ENCODE measurements around the gene GNE. TPM values are rescaled to one million over a fixed set of nuclear protein-coding genes. Genes with fewer than 3 reads are reported as not detected.

The GNE gene
- polyA plus RNA-seq, 1 donor (not counting 4 experiments of a cell fraction or from before 2014, with no cell fraction given): 10.1 TPM

DNA sequence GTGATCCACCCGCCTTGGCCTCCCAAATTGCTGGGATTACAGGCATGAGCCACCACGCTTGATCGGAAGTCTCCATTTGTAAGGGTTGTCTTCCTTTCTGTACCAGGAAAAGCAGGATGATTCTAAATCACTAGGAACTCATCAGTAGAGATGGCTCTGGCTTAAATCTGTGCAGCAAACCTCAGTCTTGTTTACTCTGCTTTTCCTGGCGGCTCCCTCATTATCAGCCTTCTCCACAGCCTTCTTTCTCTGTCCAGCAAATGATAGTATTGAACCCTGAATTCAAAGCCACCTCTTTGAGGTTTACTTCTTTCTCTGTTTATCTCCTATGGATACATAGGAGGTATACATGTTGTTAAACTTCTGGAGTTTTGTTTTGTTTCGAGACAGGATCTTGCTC lies 43.0 kb upstream of the GNE start:
- Histone ChIP-seq H3K36me3 (ENCODE audit: control insufficient read depth in 2 of 2, extremely low read depth in 1 of 2, insufficient read depth in 2 of 2, low read length in 2 of 2) (no peaks in the 10 kb centered on the region), H4K20me1 (ENCODE audit: control insufficient read depth, extremely low read depth, insufficient read depth, low read length) (no peaks in the 10 kb centered on the region), H3K9me3 (ENCODE audit: control insufficient read depth, low read depth, low read length) (no peaks in the 10 kb centered on the region), H2AFZ (ENCODE audit: control insufficient read depth, low read length) (no peak overlapping the region), H3K27ac (ENCODE audit: control insufficient read depth, insufficient read depth, low read length) (no peak overlapping the region), H3K4me2 (ENCODE audit: control insufficient read depth, extremely low read depth, insufficient read depth, low read depth, low read length) (no peak overlapping the region), H3K79me2 (ENCODE audit: control insufficient read depth, insufficient read depth, low read length) (no peaks in the 10 kb centered on the region), H3K27me3 (ENCODE audit: control insufficient read depth, extremely low read depth, insufficient read depth, low read length) (no peaks in the 10 kb centered on the region), H3K9ac (ENCODE audit: control insufficient read depth, extremely low read depth, insufficient read depth, low read length) (no peak overlapping the region), H3K4me3 (ENCODE audit: control insufficient read depth in 2 of 3, extremely low read depth in 1 of 3, insufficient read depth in 2 of 3, low read depth in 1 of 3, low read length in 3 of 3) (no peak overlapping the region), H3K9me1 (ENCODE audit: control insufficient read depth, extremely low read depth, insufficient read depth, low read length) (no peaks in the 10 kb centered on the region), H3K4me1 (ENCODE audit: control insufficient read depth, extremely low read depth, insufficient read depth, low read length) (peaks cover 11% of the 10 kb centered on the region)
- dilution Hi-C loops (cut with MboI; ENCODE audit: extremely low pct_ligation_motif_present, low sequenced_read_pairs): no loop called here
- FAIRE-seq (no peak), DNase-seq (ENCODE audit: low read depth, low spot score) (no peak)
- TF ChIP-seq CTCF (optimal IDR thresholded peaks at IDR 0.05 in 1 of 3, IDR thresholded peaks at IDR 0.05 in 1 of 3, conservative IDR thresholded peaks at IDR 0.05 in 1 of 3; ENCODE audit: extremely low read depth in 1 of 3, insufficient read depth in 2 of 3, low read length in 3 of 3) (no peak), EZH2 (IDR thresholded peaks at IDR 0.05; ENCODE audit: low read length) (no peak)

DNA sequence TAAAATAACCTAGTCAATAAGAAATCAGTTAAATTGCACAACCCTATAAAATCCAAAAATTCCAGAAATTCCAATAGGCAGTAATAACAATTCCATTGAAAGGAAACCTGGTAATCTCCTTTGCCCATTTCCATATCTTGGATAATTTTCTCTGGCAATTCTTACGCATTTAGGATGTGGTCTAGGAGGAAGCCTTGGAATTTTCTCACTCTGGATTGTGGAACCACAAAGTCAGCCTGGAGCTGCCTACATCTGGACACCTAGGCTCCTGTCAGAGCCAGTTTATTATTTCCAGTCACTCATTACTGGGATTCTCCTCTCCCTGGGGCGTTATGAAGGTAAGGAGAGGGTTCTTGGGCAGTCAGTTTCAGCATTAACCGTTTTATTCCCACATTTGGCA lies 40.3 kb upstream of the GNE start:
- H3K27me3 ChIP-seq (ENCODE audit: control insufficient read depth, extremely low read depth, insufficient read depth, low read length): no peaks in the 10 kb centered on the region
- FAIRE-seq: peak; percentile 92
- H3K79me2 ChIP-seq (ENCODE audit: control insufficient read depth, insufficient read depth, low read length): no peaks in the 10 kb centered on the region
- no peak overlapping the region for H3K4me3 ChIP-seq (ENCODE audit: control insufficient read depth in 2 of 3, extremely low read depth in 1 of 3, insufficient read depth in 2 of 3, low read depth in 1 of 3, low read length in 3 of 3)
- H3K9me3 ChIP-seq (ENCODE audit: control insufficient read depth, low read depth, low read length): no peaks in the 10 kb centered on the region
- no peaks in the 10 kb centered on the region for H3K9me1 ChIP-seq (ENCODE audit: control insufficient read depth, extremely low read depth, insufficient read depth, low read length)
- dilution Hi-C loops (cut with MboI; ENCODE audit: extremely low pct_ligation_motif_present, low sequenced_read_pairs): no loop called here
- peak; percentile 92 for DNase-seq (ENCODE audit: low read depth, low spot score)
- H3K4me2 ChIP-seq (ENCODE audit: control insufficient read depth, extremely low read depth, insufficient read depth, low read depth, low read length): no peak overlapping the region
- peaks cover 11% of the 10 kb centered on the region for H3K4me1 ChIP-seq (ENCODE audit: control insufficient read depth, extremely low read depth, insufficient read depth, low read length)
- H2AFZ ChIP-seq (ENCODE audit: control insufficient read depth, low read length): no peak overlapping the region
- no peak for TF ChIP-seq CTCF (optimal IDR thresholded peaks at IDR 0.05 in 1 of 3, IDR thresholded peaks at IDR 0.05 in 1 of 3, conservative IDR thresholded peaks at IDR 0.05 in 1 of 3; ENCODE audit: extremely low read depth in 1 of 3, insufficient read depth in 2 of 3, low read length in 3 of 3)
- TF ChIP-seq EZH2 (IDR thresholded peaks at IDR 0.05; ENCODE audit: low read length): no peak
- no peak overlapping the region for H3K9ac ChIP-seq (ENCODE audit: control insufficient read depth, extremely low read depth, insufficient read depth, low read length)
- H3K27ac ChIP-seq (ENCODE audit: control insufficient read depth, insufficient read depth, low read length): no peak overlapping the region
- no peaks in the 10 kb centered on the region for H3K36me3 ChIP-seq (ENCODE audit: control insufficient read depth in 2 of 2, extremely low read depth in 1 of 2, insufficient read depth in 2 of 2, low read length in 2 of 2)
- no peaks in the 10 kb centered on the region for H4K20me1 ChIP-seq (ENCODE audit: control insufficient read depth, extremely low read depth, insufficient read depth, low read length)
